Measurements from ENCODE around the gene PEX19.

DNA sequence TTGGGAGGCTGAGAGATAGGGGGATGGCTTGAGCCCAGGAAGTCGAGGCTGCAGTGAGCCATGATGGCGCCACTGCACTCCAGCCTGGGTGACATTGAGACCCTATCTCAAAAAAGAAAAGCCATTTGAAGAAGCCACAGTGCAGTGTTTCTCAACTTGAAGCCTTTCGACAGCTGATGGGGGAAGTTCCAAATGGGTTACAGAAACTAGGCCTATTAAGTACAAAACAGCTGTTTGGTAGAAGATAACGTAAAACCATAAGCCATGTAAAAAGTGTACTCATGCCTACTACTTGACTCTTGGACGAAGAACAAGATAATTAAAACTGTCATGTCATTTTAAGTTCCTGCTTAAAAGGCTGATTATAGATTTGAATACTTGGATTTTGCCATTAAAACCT lies 41.5 kb upstream of the PEX19 start:
- TF ChIP-seq, protein P1, sequence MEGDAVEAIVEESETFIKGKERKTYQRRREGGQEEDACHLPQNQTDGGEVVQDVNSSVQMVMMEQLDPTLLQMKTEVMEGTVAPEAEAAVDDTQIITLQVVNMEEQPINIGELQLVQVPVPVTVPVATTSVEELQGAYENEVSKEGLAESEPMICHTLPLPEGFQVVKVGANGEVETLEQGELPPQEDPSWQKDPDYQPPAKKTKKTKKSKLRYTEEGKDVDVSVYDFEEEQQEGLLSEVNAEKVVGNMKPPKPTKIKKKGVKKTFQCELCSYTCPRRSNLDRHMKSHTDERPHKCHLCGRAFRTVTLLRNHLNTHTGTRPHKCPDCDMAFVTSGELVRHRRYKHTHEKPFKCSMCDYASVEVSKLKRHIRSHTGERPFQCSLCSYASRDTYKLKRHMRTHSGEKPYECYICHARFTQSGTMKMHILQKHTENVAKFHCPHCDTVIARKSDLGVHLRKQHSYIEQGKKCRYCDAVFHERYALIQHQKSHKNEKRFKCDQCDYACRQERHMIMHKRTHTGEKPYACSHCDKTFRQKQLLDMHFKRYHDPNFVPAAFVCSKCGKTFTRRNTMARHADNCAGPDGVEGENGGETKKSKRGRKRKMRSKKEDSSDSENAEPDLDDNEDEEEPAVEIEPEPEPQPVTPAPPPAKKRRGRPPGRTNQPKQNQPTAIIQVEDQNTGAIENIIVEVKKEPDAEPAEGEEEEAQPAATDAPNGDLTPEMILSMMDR (IDR thresholded peaks at IDR 0.05; ENCODE audit: poor library complexity, severe bottlenecking): no peak
- TF ChIP-seq POLR2AphosphoS5 (IDR thresholded peaks at IDR 0.05) (no peak), EP300 (conservative IDR thresholded peaks at IDR 0.05; ENCODE audit: poor library complexity, severe bottlenecking) (no peak), TAF1 (IDR thresholded peaks at IDR 0.05; ENCODE audit: low read depth) (no peak), SMC3 (conservative IDR thresholded peaks at IDR 0.05; ENCODE audit: poor library complexity) (no peak), MXI1 (conservative IDR thresholded peaks at IDR 0.05; ENCODE audit: poor library complexity, severe bottlenecking) (no peak), EZH2 (IDR thresholded peaks at IDR 0.05; ENCODE audit: borderline replicate concordance, insufficient read depth, low read length, poor library complexity, severe bottlenecking) (no peak)
- TF ChIP-seq, protein P2, sequence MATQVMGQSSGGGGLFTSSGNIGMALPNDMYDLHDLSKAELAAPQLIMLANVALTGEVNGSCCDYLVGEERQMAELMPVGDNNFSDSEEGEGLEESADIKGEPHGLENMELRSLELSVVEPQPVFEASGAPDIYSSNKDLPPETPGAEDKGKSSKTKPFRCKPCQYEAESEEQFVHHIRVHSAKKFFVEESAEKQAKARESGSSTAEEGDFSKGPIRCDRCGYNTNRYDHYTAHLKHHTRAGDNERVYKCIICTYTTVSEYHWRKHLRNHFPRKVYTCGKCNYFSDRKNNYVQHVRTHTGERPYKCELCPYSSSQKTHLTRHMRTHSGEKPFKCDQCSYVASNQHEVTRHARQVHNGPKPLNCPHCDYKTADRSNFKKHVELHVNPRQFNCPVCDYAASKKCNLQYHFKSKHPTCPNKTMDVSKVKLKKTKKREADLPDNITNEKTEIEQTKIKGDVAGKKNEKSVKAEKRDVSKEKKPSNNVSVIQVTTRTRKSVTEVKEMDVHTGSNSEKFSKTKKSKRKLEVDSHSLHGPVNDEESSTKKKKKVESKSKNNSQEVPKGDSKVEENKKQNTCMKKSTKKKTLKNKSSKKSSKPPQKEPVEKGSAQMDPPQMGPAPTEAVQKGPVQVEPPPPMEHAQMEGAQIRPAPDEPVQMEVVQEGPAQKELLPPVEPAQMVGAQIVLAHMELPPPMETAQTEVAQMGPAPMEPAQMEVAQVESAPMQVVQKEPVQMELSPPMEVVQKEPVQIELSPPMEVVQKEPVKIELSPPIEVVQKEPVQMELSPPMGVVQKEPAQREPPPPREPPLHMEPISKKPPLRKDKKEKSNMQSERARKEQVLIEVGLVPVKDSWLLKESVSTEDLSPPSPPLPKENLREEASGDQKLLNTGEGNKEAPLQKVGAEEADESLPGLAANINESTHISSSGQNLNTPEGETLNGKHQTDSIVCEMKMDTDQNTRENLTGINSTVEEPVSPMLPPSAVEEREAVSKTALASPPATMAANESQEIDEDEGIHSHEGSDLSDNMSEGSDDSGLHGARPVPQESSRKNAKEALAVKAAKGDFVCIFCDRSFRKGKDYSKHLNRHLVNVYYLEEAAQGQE (IDR thresholded peaks at IDR 0.05; ENCODE audit: borderline replicate concordance): no peak

Measured in neural cell (in vitro differentiated cells).